ENCODE data around the gene KSR1. TPM values are rescaled to one million over a fixed set of nuclear protein-coding genes. Genes with fewer than 3 reads are reported as not detected.
A peak's percentile ranks its signal among the peaks of the same experiment; 100 is the strongest.
"Not testable (repeated sequence)": the region's sequence is repeated elsewhere in the genome, so short reads cannot be mapped to it uniquely, and the experiment has no call there.

Gene KSR1
- total and polyA plus RNA-seq, 9 donors = 43.3 to 112 (median 71.6) TPM

DNA sequence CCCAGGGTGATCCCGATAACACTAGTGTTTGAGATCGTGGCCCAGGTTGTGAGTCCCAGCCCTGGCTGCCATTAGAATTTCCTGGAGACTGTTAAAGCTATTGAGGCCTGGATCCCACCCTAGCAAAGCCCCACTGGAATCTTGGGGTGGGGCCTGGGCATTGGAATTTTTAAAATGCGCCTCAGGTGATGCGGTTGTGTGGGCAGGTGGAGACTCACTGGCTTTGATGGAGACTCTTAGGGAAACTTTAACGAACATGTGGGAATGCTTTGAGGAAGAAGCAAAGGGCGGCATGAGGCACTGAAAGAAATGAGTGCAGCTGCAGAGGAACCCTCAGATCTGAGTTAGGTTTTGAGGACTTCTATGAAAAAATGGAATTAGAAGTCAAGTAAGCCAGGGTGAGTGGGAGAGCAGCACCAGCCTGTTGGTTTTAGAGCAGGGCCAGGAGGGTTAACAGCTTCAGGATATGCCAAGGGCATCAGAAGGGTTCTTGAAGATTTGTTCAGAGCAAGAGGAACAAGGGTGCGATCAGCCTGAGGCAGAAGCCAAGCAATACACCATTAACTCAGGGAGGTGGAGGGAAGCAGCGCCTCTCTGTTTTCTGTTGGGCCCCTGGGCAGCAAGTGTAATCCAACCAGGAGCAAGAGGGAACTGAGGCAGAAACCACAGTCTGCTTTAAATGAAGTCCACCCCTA lies 42.5 kb downstream of the KSR1 start:
- Histone ChIP-seq H3K4me1 (ENCODE audit: control insufficient read depth, insufficient read depth, low read length) (peaks cover 39% of the 10 kb centered on the region), H3K36me3 (ENCODE audit: control insufficient read depth, insufficient read depth, low read length) (no peaks in the 10 kb centered on the region), H3K9me3 (replicated peaks; ENCODE audit: control insufficient read depth, low read depth, low read length) (peaks cover 2% of the 10 kb centered on the region), H3K27ac (ENCODE audit: low read length) (no peak overlapping the region), H3K4me3 (ENCODE audit: low read length) (no peak overlapping the region), H3K27me3 (ENCODE audit: control insufficient read depth, insufficient read depth, low read length) (no peaks in the 10 kb centered on the region)
- no peak for DNase-seq
- 83% methylated on average over 6 of the region's 8 CpGs for WGBS (ENCODE audit: insufficient coverage)

DNA sequence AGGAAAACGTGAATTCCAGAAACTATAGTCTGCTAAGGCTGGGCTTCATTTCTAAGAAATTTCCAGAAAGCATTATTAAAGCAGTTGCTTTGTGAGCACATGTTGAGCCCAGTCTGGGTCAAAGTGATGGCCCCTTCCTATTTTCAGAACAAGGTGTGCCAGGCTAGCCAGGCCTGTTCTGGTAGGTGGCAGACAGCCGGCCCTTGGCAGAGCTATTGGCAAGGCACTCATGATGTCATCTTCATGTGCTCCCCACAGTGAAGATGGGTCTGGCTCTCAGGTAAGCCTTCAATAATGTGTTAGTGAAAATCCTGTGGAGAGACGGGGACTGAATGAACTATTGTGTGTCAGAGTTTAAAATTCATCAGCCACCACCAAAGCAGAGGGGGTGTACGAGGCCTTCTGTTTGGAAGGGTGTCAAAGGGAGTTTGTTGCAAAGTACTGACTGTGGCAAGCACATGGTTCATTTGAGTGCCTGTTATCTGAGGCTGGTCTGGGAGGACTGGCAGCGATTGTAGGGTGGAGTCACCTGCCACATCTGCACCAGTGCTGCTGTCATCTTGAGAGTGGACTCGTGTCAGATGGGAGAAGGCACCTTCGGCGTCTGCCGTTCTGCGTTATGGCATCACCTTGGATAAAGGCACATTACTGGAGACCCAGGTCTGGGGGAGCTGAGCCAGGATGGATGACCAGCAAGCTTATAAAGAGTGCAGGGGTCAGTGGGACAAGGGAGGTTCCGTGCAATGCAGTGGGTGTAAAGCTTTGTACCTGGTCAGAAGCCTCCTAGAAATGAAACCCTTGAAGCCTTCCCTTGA lies 43.4 kb downstream of the KSR1 start:
- 94% methylated on average over 11 of the region's 11 CpGs for WGBS (ENCODE audit: insufficient coverage)
- DNase-seq = no peak
- Histone ChIP-seq H3K4me3 (ENCODE audit: low read length) (no peak overlapping the region), H3K9me3 (replicated peaks; ENCODE audit: control insufficient read depth, low read depth, low read length) (peaks cover 2% of the 10 kb centered on the region), H3K27ac (ENCODE audit: low read length) (no peak overlapping the region), H3K27me3 (ENCODE audit: control insufficient read depth, insufficient read depth, low read length) (no peaks in the 10 kb centered on the region), H3K4me1 (ENCODE audit: control insufficient read depth, insufficient read depth, low read length) (peaks cover 38% of the 10 kb centered on the region), H3K36me3 (ENCODE audit: control insufficient read depth, insufficient read depth, low read length) (no peaks in the 10 kb centered on the region)

DNA sequence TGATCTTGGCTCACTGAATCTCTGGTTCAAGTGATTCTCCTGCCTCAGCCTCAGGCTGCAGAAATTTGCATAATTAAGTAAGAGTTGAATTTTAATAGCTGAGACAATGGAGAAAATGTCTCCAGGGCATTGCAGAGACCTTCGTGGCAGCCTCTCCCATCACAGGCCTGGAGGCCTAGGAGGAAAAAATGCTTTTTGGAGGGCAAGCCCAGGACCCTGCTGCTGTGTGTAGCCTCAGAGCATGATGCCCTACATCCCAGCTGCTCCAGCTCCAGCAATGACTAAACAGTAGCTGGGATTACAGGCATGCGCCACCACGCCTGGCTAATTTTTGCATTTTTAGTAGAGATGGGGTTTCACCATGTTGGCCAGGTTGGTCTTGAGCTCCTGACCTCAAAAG lies 45.1 kb downstream of the KSR1 start:
- DNase-seq; H3K27me3 ChIP-seq (ENCODE audit: control insufficient read depth, insufficient read depth, low read length); H3K27ac ChIP-seq (ENCODE audit: low read length); H3K36me3 ChIP-seq (ENCODE audit: control insufficient read depth, insufficient read depth, low read length); H3K4me3 ChIP-seq (ENCODE audit: low read length); H3K9me3 ChIP-seq (replicated peaks; ENCODE audit: control insufficient read depth, low read depth, low read length): not testable (repeated sequence)
- WGBS (ENCODE audit: insufficient coverage) = no CpG with 5 or more reads among the region's 3 CpGs
- H3K4me1 ChIP-seq (ENCODE audit: control insufficient read depth, insufficient read depth, low read length) = peaks cover 33% of the 10 kb centered on the region

DNA sequence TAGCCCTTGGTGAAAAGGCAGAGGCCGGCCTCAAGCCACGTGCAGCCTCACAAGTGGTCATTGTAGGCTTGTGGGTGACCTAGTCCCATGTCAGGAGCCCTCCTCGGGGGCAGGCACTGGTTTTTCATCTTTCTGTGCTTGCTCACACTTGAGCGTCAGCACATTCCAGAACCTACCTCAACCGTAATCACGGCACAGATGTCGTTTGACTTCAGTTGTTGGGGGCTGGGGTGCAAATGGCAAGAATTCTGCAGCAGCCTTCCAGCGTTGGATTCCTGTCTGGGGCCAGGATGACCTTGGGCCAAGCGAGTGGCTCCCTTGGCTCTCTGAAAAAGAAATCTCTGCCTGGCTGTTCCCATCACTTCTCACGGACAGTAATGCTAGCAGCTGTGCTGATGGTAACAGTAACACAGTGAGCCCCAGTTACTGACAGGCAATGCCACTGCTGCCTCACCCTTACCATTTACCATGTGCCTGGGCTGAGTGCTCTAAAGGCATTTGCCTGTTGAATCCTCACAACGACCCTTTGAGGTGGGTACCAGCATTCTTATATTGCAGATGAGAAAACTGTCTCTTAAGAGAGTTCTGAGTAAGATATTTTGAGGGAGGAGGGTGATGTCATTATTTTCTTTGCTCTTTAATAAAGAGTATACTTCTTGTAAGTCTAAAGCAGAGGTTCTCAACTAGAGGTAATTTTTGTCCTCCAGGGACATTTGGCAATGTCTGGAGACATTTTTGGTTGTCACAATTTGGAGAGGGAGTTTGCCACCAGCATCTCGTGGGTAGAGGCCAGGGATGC lies 46.5 kb downstream of the KSR1 start:
- 19% methylated on average over 6 of the region's 12 CpGs for WGBS (ENCODE audit: insufficient coverage)
- Histone ChIP-seq H3K9me3 (replicated peaks; ENCODE audit: control insufficient read depth, low read depth, low read length) (peaks cover 2% of the 10 kb centered on the region), H3K36me3 (ENCODE audit: control insufficient read depth, insufficient read depth, low read length) (no peaks in the 10 kb centered on the region), H3K27ac (ENCODE audit: low read length) (peak overlapping the region; percentile 69), H3K27me3 (ENCODE audit: control insufficient read depth, insufficient read depth, low read length) (no peaks in the 10 kb centered on the region), H3K4me3 (ENCODE audit: low read length) (no peak overlapping the region), H3K4me1 (ENCODE audit: control insufficient read depth, insufficient read depth, low read length) (peaks cover 33% of the 10 kb centered on the region)
- DNase-seq = peak; percentile 82

DNA sequence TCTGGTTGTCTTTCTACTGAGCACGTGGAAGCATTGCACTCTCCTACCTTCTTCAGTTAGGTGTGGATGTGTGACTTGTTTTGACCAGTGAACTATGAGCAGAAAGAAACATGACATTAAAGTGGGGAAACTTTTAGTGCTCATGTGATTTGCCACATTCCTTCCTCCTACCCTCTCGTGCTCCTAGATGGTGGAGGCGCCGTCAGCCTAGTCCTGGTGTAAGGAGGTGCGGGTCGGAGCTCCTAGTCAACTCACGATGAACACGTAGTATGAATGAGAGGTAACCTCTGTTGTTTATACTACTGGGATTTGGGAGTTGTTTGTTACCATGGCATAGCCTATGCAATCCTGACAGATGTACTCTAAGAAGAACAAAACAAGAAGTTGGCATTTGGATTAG lies 47.4 kb downstream of the KSR1 start:
- WGBS (ENCODE audit: insufficient coverage) = 71% methylated on average over 4 of the region's 8 CpGs
- Histone ChIP-seq H3K27me3 (ENCODE audit: control insufficient read depth, insufficient read depth, low read length) (no peaks in the 10 kb centered on the region), H3K27ac (ENCODE audit: low read length) (no peak overlapping the region), H3K4me1 (ENCODE audit: control insufficient read depth, insufficient read depth, low read length) (peaks cover 33% of the 10 kb centered on the region), H3K9me3 (replicated peaks; ENCODE audit: control insufficient read depth, low read depth, low read length) (peaks cover 2% of the 10 kb centered on the region), H3K36me3 (ENCODE audit: control insufficient read depth, insufficient read depth, low read length) (no peaks in the 10 kb centered on the region), H3K4me3 (ENCODE audit: low read length) (no peak overlapping the region)
- no peak for DNase-seq

DNA sequence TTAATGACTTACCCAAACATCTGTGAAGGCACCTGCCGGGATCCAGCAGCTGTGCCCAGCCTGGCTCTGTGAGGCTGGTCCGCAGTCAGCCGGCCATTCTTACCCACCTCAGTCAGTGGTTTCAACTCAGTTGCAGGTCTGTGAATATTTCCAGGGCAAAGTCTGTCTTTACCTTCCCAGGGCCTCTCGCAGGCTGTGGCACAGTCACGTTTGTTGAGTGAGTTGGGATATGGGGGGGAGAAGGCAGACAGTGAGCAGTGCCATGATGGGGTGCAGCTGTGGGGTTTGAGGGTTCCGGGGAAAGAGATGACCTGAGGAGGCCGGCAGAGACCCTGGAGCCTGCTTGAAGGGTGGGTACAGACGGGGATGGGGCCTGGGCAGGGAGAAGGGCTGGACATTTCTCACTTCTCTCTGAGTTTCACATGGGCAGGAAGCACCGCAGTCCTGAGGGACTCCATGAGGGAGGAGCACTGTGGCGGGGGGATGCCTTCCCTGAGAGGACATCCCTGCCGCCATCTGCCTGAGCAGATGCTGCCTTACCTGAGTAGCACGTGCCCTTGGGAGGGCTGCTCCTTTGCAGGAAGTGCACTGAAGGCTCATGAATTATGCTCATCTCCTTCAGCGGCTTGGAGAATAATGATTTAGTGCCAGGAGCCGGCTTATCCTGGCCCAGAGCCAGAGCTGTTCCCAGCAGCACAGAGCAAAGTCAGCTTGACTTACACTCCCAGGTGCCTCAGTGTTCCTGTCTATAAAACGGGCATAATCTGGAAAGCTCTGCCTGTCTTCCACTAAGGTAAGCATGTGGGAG lies 48.1 kb downstream of the KSR1 start:
- no peak for DNase-seq
- peaks cover 2% of the 10 kb centered on the region for H3K9me3 ChIP-seq (replicated peaks; ENCODE audit: control insufficient read depth, low read depth, low read length)
- no peaks in the 10 kb centered on the region for H3K36me3 ChIP-seq (ENCODE audit: control insufficient read depth, insufficient read depth, low read length)
- H3K4me1 ChIP-seq (ENCODE audit: control insufficient read depth, insufficient read depth, low read length) = peaks cover 36% of the 10 kb centered on the region
- 39% methylated on average over 14 of the region's 15 CpGs for whole genome bisulfite sequencing (ENCODE audit: insufficient coverage)
- no peak overlapping the region for H3K4me3 ChIP-seq (ENCODE audit: low read length)
- H3K27ac ChIP-seq (ENCODE audit: low read length) = no peak overlapping the region
- no peaks in the 10 kb centered on the region for H3K27me3 ChIP-seq (ENCODE audit: control insufficient read depth, insufficient read depth, low read length)

DNA sequence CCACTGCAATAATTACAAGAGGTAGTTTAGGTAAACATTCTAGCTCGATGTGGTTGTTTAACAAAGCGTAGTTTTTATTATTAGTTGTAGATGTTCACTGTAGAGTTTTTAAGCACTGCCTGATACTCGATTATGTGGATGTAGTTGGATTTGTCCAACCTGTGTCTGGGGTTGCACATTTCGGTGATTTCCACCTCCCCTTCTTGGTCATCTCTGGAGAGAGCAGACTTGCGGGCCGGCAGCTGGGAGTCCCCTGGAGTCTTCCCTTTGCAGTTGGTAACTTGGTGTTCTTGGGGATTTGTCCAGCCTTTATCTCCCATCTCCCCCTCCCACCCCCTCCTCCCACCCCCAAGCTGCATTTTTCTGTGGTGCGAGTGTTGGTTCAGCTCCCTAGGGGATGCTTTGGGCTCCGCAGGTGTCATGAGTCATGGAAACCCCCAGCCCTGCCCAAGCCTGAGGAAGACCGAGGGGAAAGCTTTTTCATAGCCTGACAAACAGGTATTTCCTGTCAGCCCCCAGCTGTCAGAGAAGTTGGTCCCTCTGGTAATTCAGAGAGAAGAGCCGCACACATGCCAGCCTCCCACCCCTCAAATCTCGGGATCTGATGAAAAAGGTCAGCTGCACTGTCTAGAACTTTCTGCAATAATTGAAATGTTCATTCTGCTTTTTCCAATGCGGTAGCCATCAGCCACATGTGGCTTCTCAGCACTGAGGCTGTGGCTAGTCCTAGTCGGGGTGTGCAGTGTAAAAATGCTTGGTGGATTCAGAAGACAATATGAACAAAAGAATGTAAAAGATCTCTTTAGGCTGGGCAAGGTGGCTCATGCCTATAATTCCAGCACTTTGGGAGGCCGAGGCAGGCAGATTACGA lies 50.3 kb downstream of the KSR1 start:
- WGBS (ENCODE audit: insufficient coverage) = 61% methylated on average over 7 of the region's 15 CpGs
- Histone ChIP-seq H3K4me1 (ENCODE audit: control insufficient read depth, insufficient read depth, low read length) (peaks cover 46% of the 10 kb centered on the region), H3K4me3 (ENCODE audit: low read length) (no peak overlapping the region), H3K27me3 (ENCODE audit: control insufficient read depth, insufficient read depth, low read length) (no peaks in the 10 kb centered on the region), H3K27ac (ENCODE audit: low read length) (no peak overlapping the region), H3K36me3 (ENCODE audit: control insufficient read depth, insufficient read depth, low read length) (no peaks in the 10 kb centered on the region), H3K9me3 (replicated peaks; ENCODE audit: control insufficient read depth, low read depth, low read length) (no peaks in the 10 kb centered on the region)
- no peak for DNase-seq

DNA sequence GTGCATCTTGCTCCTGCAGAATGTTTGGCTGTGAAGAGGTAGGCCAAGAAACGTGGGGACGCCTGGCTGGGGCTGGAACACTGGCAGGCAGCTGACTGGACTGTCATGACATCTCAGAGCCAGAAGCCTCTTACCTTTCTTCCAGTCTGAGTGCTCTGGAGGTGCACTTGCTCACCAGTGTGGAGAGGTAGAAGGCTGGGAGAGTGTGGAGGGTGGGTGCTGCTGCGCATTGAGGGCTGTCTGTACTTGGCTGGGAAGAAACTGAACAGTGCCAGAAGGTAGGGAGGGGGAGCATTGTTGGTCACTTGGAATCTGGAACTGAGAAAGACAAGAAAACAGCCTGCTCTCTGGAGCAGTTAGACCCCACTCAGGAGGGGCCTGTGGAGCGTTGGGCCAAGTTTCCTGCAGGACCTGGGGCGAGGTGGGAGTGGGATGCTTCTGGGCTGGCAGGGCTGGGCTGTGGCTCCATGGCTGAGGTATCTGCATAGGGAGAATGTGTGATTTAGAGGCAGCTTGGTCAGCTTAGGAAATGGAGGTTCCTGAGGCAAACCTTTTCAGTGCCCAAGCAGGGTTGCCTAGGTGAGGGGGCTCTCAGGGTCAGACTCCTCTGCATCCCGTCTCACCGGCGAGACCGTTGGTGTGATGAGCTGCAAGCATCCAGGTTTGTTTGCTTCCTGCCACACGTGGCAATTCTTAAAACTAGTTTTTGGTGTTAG lies 55.1 kb downstream of the KSR1 start:
- H3K27me3 ChIP-seq (ENCODE audit: control insufficient read depth, insufficient read depth, low read length) = no peaks in the 10 kb centered on the region
- WGBS (ENCODE audit: insufficient coverage) = 52% methylated on average over 10 of the region's 10 CpGs
- no peak overlapping the region for H3K4me3 ChIP-seq (ENCODE audit: low read length)
- peaks cover 17% of the 10 kb centered on the region for H3K4me1 ChIP-seq (ENCODE audit: control insufficient read depth, insufficient read depth, low read length)
- H3K36me3 ChIP-seq (ENCODE audit: control insufficient read depth, insufficient read depth, low read length) = no peaks in the 10 kb centered on the region
- peak; percentile 61 for DNase-seq
- H3K9me3 ChIP-seq (replicated peaks; ENCODE audit: control insufficient read depth, low read depth, low read length) = no peaks in the 10 kb centered on the region
- peak overlapping the region; percentile 57 for H3K27ac ChIP-seq (ENCODE audit: low read length)
